Measurements from ENCODE around the gene SLC5A3.

SLC5A3 gene

DNA sequence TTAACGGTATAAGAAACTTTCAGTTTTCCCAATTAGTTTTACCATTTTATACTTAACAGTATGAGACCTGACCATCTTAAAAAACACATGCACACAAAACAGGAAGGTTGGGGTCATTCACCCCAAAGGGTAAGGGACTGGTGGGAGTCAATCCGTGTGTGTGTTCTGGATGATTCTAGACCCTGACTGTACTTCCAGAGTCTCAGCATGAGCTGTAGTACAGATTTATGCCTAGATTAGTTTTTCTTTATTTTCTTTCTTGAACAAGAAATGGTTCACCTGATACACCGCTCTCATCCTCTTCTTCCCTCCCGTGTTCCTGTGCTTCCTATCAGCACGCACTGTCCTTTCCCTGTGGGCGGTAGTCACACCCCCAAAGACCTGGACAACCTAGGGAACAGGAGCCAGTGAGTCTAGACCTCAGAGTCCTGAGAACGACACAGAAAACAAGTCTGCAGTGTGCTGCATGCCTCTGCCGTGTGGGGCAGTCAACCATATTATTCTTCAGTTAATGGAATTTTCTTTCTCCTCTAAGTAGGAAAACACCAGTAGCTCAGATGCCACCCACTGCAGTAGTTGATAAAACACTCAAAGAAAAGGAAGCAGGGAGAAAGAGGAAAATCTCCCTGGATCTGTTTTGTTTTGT lies 38.9 kb upstream of the SLC5A3 start:
- no peak overlapping the region for H3K4me3 ChIP-seq (ENCODE audit: low read length)
- TF ChIP-seq, protein P1, sequence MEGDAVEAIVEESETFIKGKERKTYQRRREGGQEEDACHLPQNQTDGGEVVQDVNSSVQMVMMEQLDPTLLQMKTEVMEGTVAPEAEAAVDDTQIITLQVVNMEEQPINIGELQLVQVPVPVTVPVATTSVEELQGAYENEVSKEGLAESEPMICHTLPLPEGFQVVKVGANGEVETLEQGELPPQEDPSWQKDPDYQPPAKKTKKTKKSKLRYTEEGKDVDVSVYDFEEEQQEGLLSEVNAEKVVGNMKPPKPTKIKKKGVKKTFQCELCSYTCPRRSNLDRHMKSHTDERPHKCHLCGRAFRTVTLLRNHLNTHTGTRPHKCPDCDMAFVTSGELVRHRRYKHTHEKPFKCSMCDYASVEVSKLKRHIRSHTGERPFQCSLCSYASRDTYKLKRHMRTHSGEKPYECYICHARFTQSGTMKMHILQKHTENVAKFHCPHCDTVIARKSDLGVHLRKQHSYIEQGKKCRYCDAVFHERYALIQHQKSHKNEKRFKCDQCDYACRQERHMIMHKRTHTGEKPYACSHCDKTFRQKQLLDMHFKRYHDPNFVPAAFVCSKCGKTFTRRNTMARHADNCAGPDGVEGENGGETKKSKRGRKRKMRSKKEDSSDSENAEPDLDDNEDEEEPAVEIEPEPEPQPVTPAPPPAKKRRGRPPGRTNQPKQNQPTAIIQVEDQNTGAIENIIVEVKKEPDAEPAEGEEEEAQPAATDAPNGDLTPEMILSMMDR (conservative IDR thresholded peaks at IDR 0.05; ENCODE audit: low read depth, low read length) = peak; percentile 22
- DNase-seq (ENCODE audit: low read depth) = no peak

DNA sequence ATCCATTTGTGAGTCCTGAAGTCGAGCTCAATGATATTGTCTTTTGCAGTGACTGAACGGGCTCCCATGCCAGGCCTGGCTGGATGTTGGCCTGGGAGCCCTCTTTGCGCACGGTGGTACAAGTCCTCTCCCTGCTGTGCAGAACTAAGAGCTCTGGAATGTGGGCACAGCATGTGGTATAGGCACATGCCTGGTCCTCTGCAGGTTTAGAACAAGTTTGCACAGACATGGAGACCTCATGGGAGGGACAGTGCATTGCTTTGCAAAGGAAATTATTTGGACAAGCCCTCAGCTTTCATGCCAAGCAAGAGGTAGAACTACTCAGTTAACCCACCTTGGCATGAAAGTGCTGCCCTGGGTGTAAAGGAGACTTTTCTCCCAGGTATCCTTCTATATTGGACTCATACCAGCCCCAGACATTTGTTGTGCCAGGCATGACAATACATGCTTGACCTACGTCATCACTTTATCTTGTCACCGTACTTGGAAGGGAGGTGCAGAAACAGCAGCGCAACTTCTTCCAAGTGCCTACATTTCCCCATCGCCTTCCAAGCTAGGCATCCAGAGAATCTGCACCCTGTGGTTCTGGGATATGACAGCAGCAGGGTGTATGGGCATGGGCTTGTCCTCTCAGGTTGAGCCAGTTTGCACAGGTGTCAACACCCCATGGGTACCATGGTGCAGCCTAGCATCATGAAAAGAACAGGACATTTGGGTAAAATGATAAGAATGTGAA lies 37.6 kb upstream of the SLC5A3 start:
- DNase-seq (ENCODE audit: low read depth) = no peak
- TF ChIP-seq, protein P1 (conservative IDR thresholded peaks at IDR 0.05; ENCODE audit: low read depth, low read length) = no peak
- H3K4me3 ChIP-seq (ENCODE audit: low read length) = no peak overlapping the region

DNA sequence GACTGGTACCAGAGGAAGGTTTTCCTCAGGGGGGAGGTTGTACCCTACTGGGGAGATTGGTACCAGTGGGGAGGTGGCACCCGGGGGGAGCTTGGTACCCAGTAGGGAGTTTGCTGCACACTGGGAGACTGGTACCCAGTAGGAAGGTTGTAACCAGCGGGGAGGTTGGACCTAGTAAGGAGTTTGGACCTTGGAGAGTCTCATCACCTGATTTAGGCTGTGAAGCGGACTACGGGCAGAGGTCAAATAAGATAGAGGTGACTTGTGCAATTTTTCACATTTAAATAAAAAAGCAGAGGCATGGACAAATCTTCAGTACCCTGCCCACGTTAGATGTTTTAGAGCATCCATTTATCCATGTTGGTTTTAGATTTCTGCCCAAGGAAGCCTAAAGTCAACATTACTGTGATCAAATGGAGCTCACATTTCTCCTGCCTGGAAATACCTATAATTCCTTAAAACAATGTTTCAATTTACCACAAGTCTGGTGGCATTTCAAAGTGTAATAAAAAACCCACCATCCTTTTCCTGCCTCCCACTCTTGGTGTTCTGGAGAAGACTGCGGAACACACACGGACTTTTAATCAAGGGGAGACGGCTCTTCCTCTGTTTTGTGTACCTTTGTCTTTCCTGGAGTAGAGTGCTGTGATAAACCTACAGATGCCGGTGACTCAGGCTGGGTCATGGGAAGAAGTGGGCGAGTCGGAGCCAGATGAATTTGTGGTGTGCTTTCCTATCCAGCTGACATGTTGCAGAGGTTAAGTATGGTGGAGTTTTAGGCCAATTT lies 36.2 kb upstream of the SLC5A3 start:
- TF ChIP-seq, protein P1 (conservative IDR thresholded peaks at IDR 0.05; ENCODE audit: low read depth, low read length) = no peak
- DNase-seq (ENCODE audit: low read depth) = no peak
- H3K4me3 ChIP-seq (ENCODE audit: low read length) = no peak overlapping the region

DNA sequence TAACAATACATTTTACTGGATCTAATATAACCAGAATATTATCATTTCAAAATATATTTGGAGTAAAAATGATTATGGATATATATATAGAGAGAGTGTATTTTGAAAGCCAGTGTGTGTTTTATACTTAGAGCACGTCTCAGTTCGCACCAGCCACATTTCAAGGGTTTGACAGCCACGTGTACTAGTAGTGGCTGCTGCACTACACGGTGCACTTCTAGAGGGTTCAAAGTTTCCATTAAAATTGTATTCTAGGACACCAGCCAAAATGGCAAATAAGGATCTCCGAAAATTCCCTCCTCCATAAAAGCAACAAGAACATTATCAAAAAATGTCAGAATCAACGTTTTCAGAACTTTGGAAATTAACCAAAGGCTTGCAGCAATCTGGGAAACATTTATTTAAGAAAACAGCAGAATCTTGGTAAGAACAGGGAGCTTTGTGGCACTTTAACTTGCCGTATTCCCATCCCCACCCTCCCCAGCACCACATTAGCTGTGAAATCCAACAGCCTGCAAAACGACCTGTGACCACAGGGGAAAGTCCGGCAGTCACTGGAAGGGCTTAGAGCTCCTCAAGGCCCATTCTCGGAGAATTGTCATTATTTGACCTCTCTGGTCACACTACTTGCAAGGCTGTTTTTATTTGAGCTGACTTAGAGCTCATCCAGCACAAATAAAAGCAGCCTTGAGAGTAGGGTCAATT lies 33.5 kb upstream of the SLC5A3 start:
- H3K4me3 ChIP-seq (ENCODE audit: low read length) = no peak overlapping the region
- TF ChIP-seq, protein P1 (conservative IDR thresholded peaks at IDR 0.05; ENCODE audit: low read depth, low read length) = no peak
- DNase-seq (ENCODE audit: low read depth) = no peak

DNA sequence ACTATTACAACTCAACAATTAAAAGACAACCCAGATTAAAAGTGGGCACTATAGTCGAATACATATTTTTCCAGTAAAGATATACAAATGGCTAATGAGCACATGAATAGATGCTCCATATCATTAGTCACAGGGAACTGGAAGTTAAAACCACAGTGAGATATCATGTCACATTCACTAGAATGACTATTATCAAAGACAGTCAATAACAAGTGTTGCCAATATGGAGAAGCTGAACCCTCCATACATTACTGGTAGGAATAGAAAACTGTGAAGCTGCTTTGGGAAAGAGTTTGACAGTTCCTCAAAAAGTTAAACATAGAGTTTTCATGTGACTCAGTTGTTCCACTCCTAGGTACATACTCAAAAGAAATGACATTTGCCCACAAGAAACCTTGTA lies 30.6 kb upstream of the SLC5A3 start:
- H3K4me3 ChIP-seq (ENCODE audit: low read length) = no peak overlapping the region
- TF ChIP-seq, protein P1 (conservative IDR thresholded peaks at IDR 0.05; ENCODE audit: low read depth, low read length) = no peak
- DNase-seq (ENCODE audit: low read depth) = no peak

DNA sequence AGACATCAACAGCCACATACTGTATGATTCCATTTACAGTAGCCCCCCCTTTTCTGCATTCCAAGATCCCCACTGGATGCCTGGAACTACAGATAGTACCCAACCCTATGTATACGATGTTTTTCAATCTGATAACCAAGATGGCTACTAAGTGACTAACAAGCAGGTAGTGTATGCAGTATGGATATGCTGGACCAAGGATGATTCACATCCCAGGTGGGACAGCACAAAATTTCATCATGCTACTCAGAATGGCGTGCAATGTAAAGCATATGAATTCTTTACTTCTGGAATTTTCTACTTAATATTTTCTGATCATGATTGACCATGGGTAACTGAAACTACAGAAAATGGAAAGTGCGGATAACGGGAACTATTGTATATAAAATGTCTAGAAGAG lies 30.0 kb upstream of the SLC5A3 start:
- DNase-seq (ENCODE audit: low read depth) = no peak

More for the DNA sequence above, 30.0 kb upstream of the SLC5A3 start:
- no peak overlapping the region for H3K4me3 ChIP-seq (ENCODE audit: low read length)
- TF ChIP-seq, protein P1 (conservative IDR thresholded peaks at IDR 0.05; ENCODE audit: low read depth, low read length) = no peak

All from retinal pigment epithelial cell (primary cell).